Stimulated activated CD4-positive, alpha-beta T cell treated with anti-CD3 and anti-CD28 coated beads, TNF-alpha, amount 100 ng/mL, for 48 hours (primary cell): ENCODE data around the gene CYP3A7.
"Not testable (repeated sequence)": the region's sequence is repeated elsewhere in the genome, so short reads cannot be mapped to it uniquely, and the experiment has no call there.

Experiments used
- DNase-seq, 3 donors: peaks; one replicate each; pipeline ENCODE4 v3.0.0-alpha.2; 2020; ENCODE audit warnings: low read depth in 3 of 3

The CYP3A7 gene

GRCh38 chr7:99734987-99735386 is at the start of gene CYP3A7:
Gene CYP3A7 (minus strand): TSS chr7:99735196. CDS start chr7:99735093, 103 bp downstream.
- no peak for DNase-seq

GRCh38 chr7:99784007-99784406 is 49.0 kb upstream of the CYP3A7 start, which contains the start of gene CYP3A4:
Gene CYP3A4 (minus strand): TSS chr7:99784184. CDS start chr7:99784081, 103 bp downstream.
- DNase-seq = no peak

GRCh38 chr7:99782012-99782953 is 47.3 kb upstream of the CYP3A7 start:
- DNase-seq = no peak

GRCh38 chr7:99780588-99780987 is 45.6 kb upstream of the CYP3A7 start:
- no peak for DNase-seq

GRCh38 chr7:99779949-99780348 is 45.0 kb upstream of the CYP3A7 start:
- no peak for DNase-seq

GRCh38 chr7:99778880-99779279 is 43.9 kb upstream of the CYP3A7 start:
- DNase-seq = no peak

- not testable (repeated sequence) for DNase-seq
Observed at GRCh38 chr7:99773395-99773794, 38.4 kb upstream of the CYP3A7 start.

GRCh38 chr7:99772565-99772964 is 37.6 kb upstream of the CYP3A7 start:
- DNase-seq = no peak

GRCh38 chr7:99769494-99769893 is 34.5 kb upstream of the CYP3A7 start:
- DNase-seq = not testable (repeated sequence)

- no peak for DNase-seq
Observed at GRCh38 chr7:99768471-99768870, 33.5 kb upstream of the CYP3A7 start.

- no peak for DNase-seq
Observed at GRCh38 chr7:99767662-99768061, 32.7 kb upstream of the CYP3A7 start.

GRCh38 chr7:99766484-99767099 is 31.6 kb upstream of the CYP3A7 start:
- no peak for DNase-seq

- DNase-seq = no peak
Observed at GRCh38 chr7:99764478-99764877, 29.5 kb upstream of the CYP3A7 start.

- no peak for DNase-seq
Observed at GRCh38 chr7:99762680-99763327, 27.8 kb upstream of the CYP3A7 start.

GRCh38 chr7:99755085-99755484 is 20.1 kb upstream of the CYP3A7 start:
- DNase-seq = no peak

- DNase-seq = no peak
Observed at GRCh38 chr7:99752356-99752755, 17.4 kb upstream of the CYP3A7 start.

GRCh38 chr7:99751322-99752052 is 16.5 kb upstream of the CYP3A7 start:
- DNase-seq = not testable (repeated sequence)

GRCh38 chr7:99748846-99749579 is 14.0 kb upstream of the CYP3A7 start:
- no peak for DNase-seq

GRCh38 chr7:99746915-99747314 is 11.9 kb upstream of the CYP3A7 start:
- DNase-seq = not testable (repeated sequence)

GRCh38 chr7:99745395-99745794 is 10.4 kb upstream of the CYP3A7 start:
- not testable (repeated sequence) for DNase-seq
